HUES6 (cell line): ENCODE measurements around the gene TNFRSF25.

Experiments used
- H3K27ac ChIP-seq: 2 replicates; pipeline ENCODE4 v1.7.0; 2013; ENCODE audit warnings: low read depth, mild to moderate bottlenecking, low read length, inconsistent platforms
- H3K27me3 ChIP-seq: 2 replicates; pipeline ENCODE4 v1.6.1; 2013; ENCODE audit warnings: low read length; ENCODE audit not compliant: control insufficient read depth, insufficient read depth
- H3K36me3 ChIP-seq: 2 replicates; pipeline ENCODE4 v1.6.1; 2013; ENCODE audit warnings: low read length; ENCODE audit not compliant: control insufficient read depth, insufficient read depth
- H3K4me1 ChIP-seq: 2 replicates; pipeline ENCODE4 v1.6.1; 2013; ENCODE audit warnings: low read length; ENCODE audit not compliant: control insufficient read depth, insufficient read depth
- H3K4me3 ChIP-seq: 2 replicates; pipeline ENCODE4 v1.5.1; 2013; ENCODE audit warnings: low read depth, low read length
- H3K9ac ChIP-seq: one replicate; pipeline ENCODE4 v1.6.1; 2013; ENCODE audit warnings: mild to moderate bottlenecking, low read length
- H3K9me3 ChIP-seq: 2 replicates; pipeline ENCODE4 v1.6.1; 2013; ENCODE audit warnings: low read depth, low read length; ENCODE audit not compliant: control insufficient read depth, insufficient read depth

Gene TNFRSF25

DNA sequence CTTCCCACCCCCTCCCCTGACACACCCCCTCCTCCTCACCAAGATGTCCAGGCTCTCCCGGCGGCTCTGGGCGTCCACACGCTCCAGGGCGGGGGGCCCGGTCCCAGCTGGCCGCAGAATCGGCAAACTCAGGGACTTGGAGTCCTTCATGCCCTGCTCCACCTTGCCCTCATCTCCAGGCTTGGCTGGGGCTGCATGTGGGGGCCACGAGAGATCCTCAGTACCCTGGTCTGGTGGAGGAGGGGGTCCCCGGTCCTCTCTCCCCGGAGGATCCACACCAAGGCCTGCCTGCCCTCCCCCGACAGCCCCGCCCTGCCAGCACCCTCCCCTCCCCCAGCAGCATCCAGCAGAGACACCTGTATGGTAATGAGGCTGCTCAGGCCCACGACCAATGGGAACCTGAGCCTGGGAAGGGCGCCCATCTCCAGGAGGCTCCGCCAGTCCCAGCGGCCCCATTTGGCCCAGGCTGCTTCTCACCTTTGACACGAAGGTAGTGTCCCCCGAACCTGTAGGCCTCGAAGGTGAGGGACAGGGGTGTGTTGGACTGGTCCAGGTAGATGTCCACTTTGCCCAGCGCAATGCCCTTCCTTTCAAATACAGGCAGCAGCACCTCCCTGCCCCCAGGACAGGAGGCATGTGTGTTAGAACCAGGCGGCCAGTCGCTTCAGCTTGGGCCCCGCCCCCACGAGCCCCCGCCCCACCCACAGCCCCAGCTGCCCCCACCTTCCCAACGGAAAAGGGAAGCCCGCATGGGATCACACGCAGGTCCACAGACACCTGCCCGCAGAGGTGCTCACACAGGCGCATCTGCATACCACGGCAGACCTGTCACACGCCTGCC is 8.2 kb upstream of the TNFRSF25 start:
- Histone ChIP-seq H3K27ac (no peak overlapping the region), H3K9me3 (no peaks in the 10 kb centered on the region), H3K4me1 (peaks cover 32% of the 10 kb centered on the region)

DNA sequence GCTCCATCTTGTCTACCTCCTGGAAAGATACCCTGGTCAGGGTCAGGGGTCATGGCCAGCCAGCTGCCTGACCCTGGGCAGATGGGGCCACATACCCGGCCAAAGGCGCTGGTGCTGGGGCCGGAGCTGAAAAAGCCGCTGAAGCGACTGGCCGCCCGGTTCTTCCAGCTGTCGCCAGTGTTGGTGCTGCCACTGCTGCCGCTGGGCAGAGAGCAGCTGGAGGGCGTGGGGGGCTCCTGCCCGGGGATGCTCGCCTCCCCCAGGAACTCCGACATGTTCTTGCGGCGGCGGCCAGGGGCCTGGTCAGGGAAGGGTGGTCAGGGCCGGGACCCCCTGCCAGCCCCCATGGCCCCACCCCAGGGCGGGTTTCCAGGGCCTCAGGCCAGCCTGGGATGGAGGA is 7.2 kb upstream of the TNFRSF25 start:
- Histone ChIP-seq H3K4me3 (no peak overlapping the region), H3K9ac (no peak overlapping the region), H3K27me3 (no peaks in the 10 kb centered on the region), H3K9me3 (no peaks in the 10 kb centered on the region), H3K4me1 (peaks cover 32% of the 10 kb centered on the region), H3K36me3 (peaks cover 38% of the 10 kb centered on the region), H3K27ac (no peak overlapping the region)

More for the DNA sequence above, 8.2 kb upstream of the TNFRSF25 start:
- no peak overlapping the region for H3K4me3 ChIP-seq
- peaks cover 27% of the 10 kb centered on the region for H3K36me3 ChIP-seq
- no peaks in the 10 kb centered on the region for H3K27me3 ChIP-seq
- no peak overlapping the region for H3K9ac ChIP-seq

DNA sequence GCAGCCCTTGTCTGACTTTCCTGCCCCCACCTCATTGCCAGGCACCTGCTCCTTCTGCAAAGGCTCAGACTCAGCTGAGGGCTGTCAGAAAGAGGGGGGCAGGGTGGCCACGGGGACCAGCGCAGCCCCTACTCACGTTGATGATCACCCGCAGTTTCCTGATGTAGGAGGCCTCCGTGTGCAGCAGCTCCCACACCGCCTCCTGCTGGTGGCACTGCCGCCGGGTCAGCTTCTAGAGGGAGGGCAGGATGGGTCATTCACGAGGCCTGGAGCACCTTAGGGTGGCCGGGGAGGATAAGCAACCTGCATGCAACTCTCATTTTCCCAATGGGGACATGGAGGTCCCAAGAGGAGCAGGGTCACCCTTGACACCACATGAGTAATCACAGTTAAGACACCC is 6.4 kb upstream of the TNFRSF25 start:
- no peak overlapping the region for H3K9ac ChIP-seq
- no peaks in the 10 kb centered on the region for H3K9me3 ChIP-seq
- peaks cover 31% of the 10 kb centered on the region for H3K4me1 ChIP-seq
- no peaks in the 10 kb centered on the region for H3K27me3 ChIP-seq
- H3K36me3 ChIP-seq = peaks cover 38% of the 10 kb centered on the region
- no peak overlapping the region for H3K27ac ChIP-seq
- no peak overlapping the region for H3K4me3 ChIP-seq

DNA sequence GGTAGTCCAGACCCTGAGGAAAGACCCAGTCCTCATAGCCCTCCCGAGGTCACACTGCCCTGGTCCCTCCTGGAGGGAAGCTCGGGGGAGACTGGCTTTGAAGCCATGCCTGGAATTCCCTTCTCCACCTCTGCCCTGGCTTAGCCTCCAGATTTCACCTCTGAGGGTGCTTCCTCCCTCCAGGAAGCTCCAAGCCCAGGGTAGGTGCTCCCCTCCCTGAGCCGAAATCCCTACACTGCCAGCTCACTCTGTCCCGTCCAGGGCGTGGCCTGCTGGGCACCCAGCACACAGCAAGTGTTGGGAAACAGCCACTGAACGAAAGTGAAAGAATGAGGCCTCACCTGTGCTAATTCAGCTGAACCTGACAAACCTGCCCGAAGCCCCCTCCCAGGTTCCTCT is 6.0 kb upstream of the TNFRSF25 start:
- Histone ChIP-seq H3K36me3 (peaks cover 38% of the 10 kb centered on the region), H3K4me3 (no peak overlapping the region), H3K9me3 (no peaks in the 10 kb centered on the region), H3K9ac (no peak overlapping the region), H3K4me1 (peaks cover 27% of the 10 kb centered on the region), H3K27me3 (no peaks in the 10 kb centered on the region), H3K27ac (no peak overlapping the region)

- Histone ChIP-seq H3K27me3 (no peaks in the 10 kb centered on the region), H3K36me3 (peaks cover 38% of the 10 kb centered on the region), H3K27ac (no peak overlapping the region), H3K9ac (peak overlapping the region; percentile 19), H3K4me1 (peaks cover 22% of the 10 kb centered on the region), H3K4me3 (peak overlapping the region; percentile 55), H3K9me3 (no peaks in the 10 kb centered on the region)
Observed at GRCh38 chr1:6471086-6471969, 5.4 kb upstream of the TNFRSF25 start.

DNA sequence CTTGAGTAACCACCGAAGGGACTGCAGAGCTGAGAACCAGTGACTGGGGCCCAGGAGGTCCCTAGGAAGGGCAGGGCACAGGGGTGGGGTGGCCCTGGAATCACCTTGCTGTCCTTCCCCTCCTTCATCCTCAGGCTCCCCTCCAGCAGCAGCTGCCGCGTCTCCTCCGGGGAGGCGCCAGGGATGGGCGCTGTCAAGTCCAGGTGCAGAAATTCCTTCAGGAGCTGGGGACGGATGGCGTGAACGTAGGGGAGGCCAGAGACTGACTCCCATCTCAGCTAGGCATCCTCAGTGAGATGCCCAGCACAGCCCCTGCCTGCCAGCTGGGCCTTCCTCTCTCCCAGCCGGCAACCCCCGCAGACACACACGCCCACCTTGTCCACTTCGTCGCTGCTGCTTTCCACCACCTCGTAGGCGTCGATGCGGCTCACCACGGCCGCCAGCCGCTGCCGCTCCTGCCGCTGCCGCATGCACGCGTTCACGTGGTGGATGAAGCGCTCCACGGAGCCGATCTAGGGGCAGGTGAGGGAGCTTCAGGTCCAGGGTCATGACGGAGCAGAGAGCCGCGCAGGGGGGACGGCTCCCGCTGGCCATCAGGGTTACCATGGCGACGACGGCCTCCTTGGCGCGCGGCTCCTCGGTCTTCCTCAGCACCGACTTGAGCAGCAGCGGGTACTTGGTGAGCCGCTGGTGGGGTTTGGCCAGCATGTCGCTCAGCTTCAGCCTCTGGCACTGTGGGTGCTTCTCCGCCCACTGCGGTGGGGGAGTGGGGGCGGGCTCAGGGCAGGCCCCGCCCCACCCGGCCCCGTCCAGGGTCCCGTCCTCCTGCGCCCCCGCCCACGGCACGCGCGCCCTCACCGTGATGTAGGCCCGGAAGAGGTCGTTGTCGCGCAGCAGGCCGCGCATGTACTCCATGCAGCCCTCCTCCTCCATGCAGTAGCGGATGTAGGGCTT is 4.4 kb upstream of the TNFRSF25 start:
- Histone ChIP-seq H3K4me3 (peak overlapping the region; percentile 55), H3K27ac (no peak overlapping the region), H3K9me3 (no peaks in the 10 kb centered on the region), H3K9ac (no peak overlapping the region), H3K27me3 (no peaks in the 10 kb centered on the region), H3K4me1 (peaks cover 23% of the 10 kb centered on the region), H3K36me3 (peaks cover 38% of the 10 kb centered on the region)

DNA sequence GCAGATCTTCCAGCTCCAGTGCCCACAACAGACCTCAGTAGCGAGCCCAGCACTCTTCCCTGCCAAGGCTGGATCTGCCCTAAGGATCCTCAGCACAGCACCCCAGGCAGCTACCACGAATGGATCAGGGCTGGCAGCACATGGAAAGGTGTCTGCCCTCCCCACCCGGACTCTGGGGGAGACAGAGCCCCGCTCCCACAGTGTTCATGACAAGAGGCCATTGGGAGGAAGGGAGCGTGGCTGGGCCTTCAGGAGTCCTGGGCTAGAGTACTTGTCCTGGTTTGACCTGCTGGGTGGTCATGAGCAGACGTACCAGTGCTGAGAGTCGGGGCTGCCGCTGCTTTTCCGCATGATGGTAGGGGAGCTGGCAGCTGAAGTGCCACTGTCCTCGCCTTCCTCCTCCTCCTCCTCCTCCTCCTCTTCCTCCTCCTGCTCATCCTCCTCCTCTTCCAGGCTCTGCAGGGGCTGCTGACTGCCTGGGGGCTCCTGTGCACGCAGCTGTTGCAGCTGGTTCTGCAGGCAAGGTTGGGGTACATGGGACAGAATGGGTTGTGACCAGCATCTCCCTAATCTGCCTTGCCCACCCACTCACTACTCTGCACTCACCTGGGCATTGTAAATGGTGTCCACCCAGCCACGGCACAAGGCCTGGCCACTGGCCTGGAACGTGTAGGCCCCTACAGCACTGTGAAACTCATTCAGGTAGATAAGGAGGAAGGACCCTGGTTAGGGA is 2.9 kb upstream of the TNFRSF25 start:
- Histone ChIP-seq H3K27me3 (no peaks in the 10 kb centered on the region), H3K4me1 (peaks cover 16% of the 10 kb centered on the region), H3K9ac (no peak overlapping the region), H3K36me3 (peaks cover 38% of the 10 kb centered on the region), H3K4me3 (no peak overlapping the region), H3K9me3 (no peaks in the 10 kb centered on the region), H3K27ac (no peak overlapping the region)

GRCh38 chr1:6467744-6468688 is 2.0 kb upstream of the TNFRSF25 start:
- Histone ChIP-seq H3K9me3 (no peaks in the 10 kb centered on the region), H3K4me1 (peaks cover 16% of the 10 kb centered on the region), H3K36me3 (peaks cover 38% of the 10 kb centered on the region), H3K9ac (no peak overlapping the region), H3K27me3 (no peaks in the 10 kb centered on the region), H3K4me3 (no peak overlapping the region), H3K27ac (no peak overlapping the region)

DNA sequence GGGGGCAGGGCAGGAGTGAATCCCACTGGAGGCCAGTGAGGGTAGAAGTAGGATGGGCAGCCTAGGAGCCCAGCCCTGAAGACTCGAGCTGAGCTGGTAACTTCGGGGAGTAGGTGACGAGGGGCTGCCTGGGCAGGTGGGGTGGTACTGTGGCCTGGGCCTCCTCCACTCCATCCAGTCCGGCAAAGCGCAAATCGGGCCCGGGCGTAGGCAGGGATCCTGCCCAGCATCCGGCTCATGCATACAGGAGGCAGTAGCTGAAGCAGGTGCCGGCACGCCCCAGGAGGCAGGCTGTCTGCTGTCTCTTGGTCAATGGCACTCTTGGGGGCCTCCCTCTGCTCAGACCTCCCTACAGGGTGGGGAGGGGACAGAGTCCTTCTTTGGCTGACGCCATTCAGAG is 1.3 kb upstream of the TNFRSF25 start:
- no peaks in the 10 kb centered on the region for H3K9me3 ChIP-seq
- no peak overlapping the region for H3K27ac ChIP-seq
- no peak overlapping the region for H3K4me3 ChIP-seq
- no peaks in the 10 kb centered on the region for H3K27me3 ChIP-seq
- H3K9ac ChIP-seq = no peak overlapping the region
- H3K36me3 ChIP-seq = peaks cover 38% of the 10 kb centered on the region
- peaks cover 15% of the 10 kb centered on the region for H3K4me1 ChIP-seq
